ENCODE measurements around the gene PBX1.

The PBX1 gene

GRCh38 chr1:164662955-164663354 lies 104.0 kb downstream of the PBX1 start:
- no peak for TF ChIP-seq CTCF (conservative IDR thresholded peaks at IDR 0.05; ENCODE audit: low read depth)
- CTCF ChIA-PET, result no interaction called here
- no peak overlapping the region for H3K27ac ChIP-seq
- POLR2A ChIA-PET (ENCODE audit: low non-redundant PET), result no interaction called here
- no peak for DNase-seq (ENCODE audit: low spot score)

GRCh38 chr1:164664127-164664526 lies 105.1 kb downstream of the PBX1 start:
- H3K27ac ChIP-seq, result no peak overlapping the region
- CTCF ChIA-PET, result interaction anchor here (0.6 to 2.4 kb wide), 2 partner anchors 10 to 51 kb away, joined by 3 to 5 read pairs; no protein-coding TSS in a partner anchor
- no peak for DNase-seq (ENCODE audit: low spot score)
- POLR2A ChIA-PET (ENCODE audit: low non-redundant PET), result no interaction called here
- no peak for TF ChIP-seq CTCF (conservative IDR thresholded peaks at IDR 0.05; ENCODE audit: low read depth)

- POLR2A ChIA-PET (ENCODE audit: low non-redundant PET), result no interaction called here
- H3K27ac ChIP-seq, result no peak overlapping the region
- CTCF ChIA-PET, result interaction anchor here (0.7 kb wide), 1 partner anchor 150 kb away, joined by 3 read pairs; no protein-coding TSS in a partner anchor
- no peak for TF ChIP-seq CTCF (conservative IDR thresholded peaks at IDR 0.05; ENCODE audit: low read depth)
- DNase-seq (ENCODE audit: low spot score), result no peak
Observed at GRCh38 chr1:164667001-164667400, 108.0 kb downstream of the PBX1 start.

- ChIA-PET CTCF (interaction anchor here (0.7 kb wide), 1 partner anchor 151 kb away, joined by 3 read pairs; no protein-coding TSS in a partner anchor), POLR2A (ENCODE audit: low non-redundant PET) (no interaction called here)
- no peak overlapping the region for H3K27ac ChIP-seq
- TF ChIP-seq CTCF (conservative IDR thresholded peaks at IDR 0.05; ENCODE audit: low read depth), result no peak
- no peak for DNase-seq (ENCODE audit: low spot score)
Observed at GRCh38 chr1:164667600-164667999, 108.6 kb downstream of the PBX1 start.

- POLR2A ChIA-PET (ENCODE audit: low non-redundant PET), result no interaction called here
- no peak overlapping the region for H3K27ac ChIP-seq
- DNase-seq (ENCODE audit: low spot score), result no peak
- CTCF ChIA-PET, result no interaction called here
- no peak for TF ChIP-seq CTCF (conservative IDR thresholded peaks at IDR 0.05; ENCODE audit: low read depth)
Observed at GRCh38 chr1:164668491-164669400, 109.8 kb downstream of the PBX1 start.

- CTCF ChIA-PET, result interaction anchor here (0.6 kb wide), 1 partner anchor 149 kb away, joined by 3 read pairs; no protein-coding TSS in a partner anchor
- no peak for DNase-seq (ENCODE audit: low spot score)
- POLR2A ChIA-PET (ENCODE audit: low non-redundant PET), result no interaction called here
- no peak for TF ChIP-seq CTCF (conservative IDR thresholded peaks at IDR 0.05; ENCODE audit: low read depth)
- no peak overlapping the region for H3K27ac ChIP-seq
Observed at GRCh38 chr1:164670026-164670425, 111.0 kb downstream of the PBX1 start.
